Spleen (tissue), 11 donors: ENCODE measurements around the gene KSR2. TPM values are rescaled to one million over a fixed set of nuclear protein-coding genes. Genes with fewer than 3 reads are reported as not detected.

Source experiments
- DNase-seq: peaks from one replicate; pipeline ENCODE4 v3.0.0-alpha.2; 2020
- H3K27ac ChIP-seq, 8 donors: fragments of 200-600 bp; sonication (generic) in 7 of 8; 1 replicate in 4 of 8; 2 replicates in 4 of 8; pipeline versions ENCODE4 v1.5.0 to v1.8.0; 2016 to 2021; ENCODE audit warnings: inconsistent platforms in 4 of 8, mild to moderate bottlenecking in 4 of 8, moderate library complexity in 1 of 8
- H3K27me3 ChIP-seq, 7 donors: fragments of 200-600 bp; sonication (generic) in 6 of 7; replicated peaks in 1 of 7; 1 replicate in 4 of 7; 2 replicates in 3 of 7; pipeline versions ENCODE4 v1.5.0 to v1.8.0; 2016 to 2021; ENCODE audit warnings: inconsistent platforms in 3 of 7, mild to moderate bottlenecking in 1 of 7
- H3K36me3 ChIP-seq, 6 donors: fragments of 200-600 bp; sonication (generic) in 5 of 6; 1 replicate in 4 of 6; 2 replicates in 2 of 6; pipeline versions ENCODE4 v1.5.0 to v1.8.0; 2016 to 2021; ENCODE audit warnings: inconsistent platforms in 2 of 6
- H3K4me1 ChIP-seq, 6 donors: fragments of 200-600 bp; sonication (generic) in 5 of 6; 1 replicate in 3 of 6; 2 replicates in 3 of 6; pipeline versions ENCODE4 v1.5.0 to v1.8.0; 2016 to 2021; ENCODE audit warnings: inconsistent platforms in 3 of 6
- H3K4me3 ChIP-seq, 8 donors: fragments of 200-600 bp; sonication (generic) in 7 of 8; 1 replicate in 4 of 8; 2 replicates in 4 of 8; pipeline versions ENCODE4 v1.5.0 to v1.8.0; 2016 to 2021; ENCODE audit warnings: inconsistent platforms in 4 of 8, mild to moderate bottlenecking in 4 of 8, moderate library complexity in 2 of 8
- H3K9me3 ChIP-seq, 8 donors: fragments of 200-600 bp; sonication (generic) in 7 of 8; 1 replicate in 4 of 8; 2 replicates in 4 of 8; pipeline versions ENCODE4 v1.5.0 to v1.8.0; 2016 to 2021; ENCODE audit warnings: inconsistent platforms in 4 of 8
- POLR2A ChIP-seq, 3 donors: fragments of 450-650 bp; IDR thresholded peaks; one replicate each; pipeline ENCODE4 v1.5.1; 2017; ENCODE audit warnings: antibody characterized with exemption in 3 of 3, mild to moderate bottlenecking in 1 of 3
- POLR2AphosphoS5 ChIP-seq, 3 donors: sonication (generic); formaldehyde crosslinking; IDR thresholded peaks; one replicate each; pipeline ENCODE4 v1.5.1; 2017; ENCODE audit warnings: antibody characterized with exemption in 3 of 3
- WGBS, 5 donors: extraction: QIAGEN DNeasy Blood & Tissue Kit in 3 of 5; methylation state at CpG; one replicate each; pipeline versions ENCODE4 v1.1.5 to v1.1.7; 2013 to 2018; 5-methylcytosine and 5-hydroxymethylcytosine counted together
- intact Hi-C: fragments of 100-400 bp; cut with DNase I; formaldehyde crosslinking; loops from one replicate; pipeline ENCODE4 v1.15.0; 2023; ENCODE audit warnings: low total_unique reads
- polyA plus RNA-seq, 3 donors: library from polyadenylated mRNA; stranded (reverse); fragments of 200-250 nt; gene quantifications; one replicate each; pipeline ENCODE4 v1.2.1, GENCODE V29; 2013
- total RNA-seq, 7 donors: library from RNA; depleted of rRNA in 3 of 7; stranded (reverse); fragments of >200 nt in 3 of 7; fragmentation: NEBNext Ultra II Directional in 4 of 7; extraction: Animal tissue kit (Norgen Biotek cat#: 25700) in 4 of 7; gene quantifications; one replicate each; pipeline versions ENCODE4 v1.1.0 to v1.2.1, GENCODE V29; 2016 to 2021
- TF ChIP-seq, protein P1 (sequence below), 11 experiments: fragments of 200-600 bp in 7 of 11; fragments of 450-650 bp in 4 of 11; sonication (generic) in 4 of 11; IDR thresholded peaks in 8 of 11; conservative IDR thresholded peaks in 3 of 11; 1 replicate in 7 of 11; 2 replicates in 4 of 11; pipeline versions ENCODE4 v1.4.0 to v1.8.0; 2016 to 2021; ENCODE audit warnings: antibody characterized with exemption in 11 of 11, inconsistent platforms in 4 of 11, mild to moderate bottlenecking in 1 of 11
- donor health status: healthy with polysubstance abuse.
- donor health status: DM: no; HTN: no; CAD: no; lungs with moderate emphysema.
- donor health status: DM: no; HTN: no; CAD: no.
- donor health status: Bipolar disorder and iron deficiency.
- donor health status: healthy.
- donor health status: DM: no; HTN: no; CAD: no.
- donor health status: DM: yes; HTN: yes; CAD: no.

Gene KSR2
- total and polyA plus RNA-seq, 10 donors: under 0.01 to 0.09 (median 0.02) TPM; not detected in 4

DNA sequence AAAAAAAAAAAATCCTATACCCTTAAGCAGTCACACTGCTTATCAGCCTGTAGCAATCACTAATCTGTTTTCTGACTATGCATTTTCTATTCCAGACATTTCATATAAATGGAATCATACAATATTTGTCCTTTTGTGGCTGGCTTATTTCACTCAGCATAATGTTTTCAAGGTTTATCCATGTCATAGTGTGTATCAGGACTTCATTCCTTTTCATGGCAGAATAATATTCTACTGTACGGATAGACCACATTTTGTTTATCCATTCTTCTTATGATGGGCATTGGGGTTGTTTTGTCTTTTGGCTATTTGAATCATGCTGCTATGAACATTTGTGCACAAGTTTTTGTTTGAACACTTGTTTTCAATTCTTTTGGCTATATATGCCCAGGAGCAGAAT, 8.6 kb upstream of the KSR2 start:
- Histone ChIP-seq H3K9me3 (peaks cover 0 to 5% (median under 1%) of the 10 kb centered on the region in 8 donors), H3K4me3 (no peak overlapping the region), H3K27me3 (peaks cover 0 to 50% (median 0%) of the 10 kb centered on the region in 7 donors), H3K36me3 (no peaks in the 10 kb centered on the region), H3K4me1 (no peaks in the 10 kb centered on the region), H3K27ac (no peak overlapping the region)
- WGBS, 5 donors: 83 to 100% (median 94%) methylated on average over 1 of the region's 1 CpG
- intact Hi-C loops: no loop called here
- no peak for DNase-seq
- TF ChIP-seq POLR2A (IDR thresholded peaks at IDR 0.05) (no peak), POLR2AphosphoS5 (IDR thresholded peaks at IDR 0.05) (no peak)
- TF ChIP-seq, protein P1, sequence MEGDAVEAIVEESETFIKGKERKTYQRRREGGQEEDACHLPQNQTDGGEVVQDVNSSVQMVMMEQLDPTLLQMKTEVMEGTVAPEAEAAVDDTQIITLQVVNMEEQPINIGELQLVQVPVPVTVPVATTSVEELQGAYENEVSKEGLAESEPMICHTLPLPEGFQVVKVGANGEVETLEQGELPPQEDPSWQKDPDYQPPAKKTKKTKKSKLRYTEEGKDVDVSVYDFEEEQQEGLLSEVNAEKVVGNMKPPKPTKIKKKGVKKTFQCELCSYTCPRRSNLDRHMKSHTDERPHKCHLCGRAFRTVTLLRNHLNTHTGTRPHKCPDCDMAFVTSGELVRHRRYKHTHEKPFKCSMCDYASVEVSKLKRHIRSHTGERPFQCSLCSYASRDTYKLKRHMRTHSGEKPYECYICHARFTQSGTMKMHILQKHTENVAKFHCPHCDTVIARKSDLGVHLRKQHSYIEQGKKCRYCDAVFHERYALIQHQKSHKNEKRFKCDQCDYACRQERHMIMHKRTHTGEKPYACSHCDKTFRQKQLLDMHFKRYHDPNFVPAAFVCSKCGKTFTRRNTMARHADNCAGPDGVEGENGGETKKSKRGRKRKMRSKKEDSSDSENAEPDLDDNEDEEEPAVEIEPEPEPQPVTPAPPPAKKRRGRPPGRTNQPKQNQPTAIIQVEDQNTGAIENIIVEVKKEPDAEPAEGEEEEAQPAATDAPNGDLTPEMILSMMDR (IDR thresholded peaks at IDR 0.05 in 8 of 11, conservative IDR thresholded peaks at IDR 0.05 in 3 of 11): no peak

DNA sequence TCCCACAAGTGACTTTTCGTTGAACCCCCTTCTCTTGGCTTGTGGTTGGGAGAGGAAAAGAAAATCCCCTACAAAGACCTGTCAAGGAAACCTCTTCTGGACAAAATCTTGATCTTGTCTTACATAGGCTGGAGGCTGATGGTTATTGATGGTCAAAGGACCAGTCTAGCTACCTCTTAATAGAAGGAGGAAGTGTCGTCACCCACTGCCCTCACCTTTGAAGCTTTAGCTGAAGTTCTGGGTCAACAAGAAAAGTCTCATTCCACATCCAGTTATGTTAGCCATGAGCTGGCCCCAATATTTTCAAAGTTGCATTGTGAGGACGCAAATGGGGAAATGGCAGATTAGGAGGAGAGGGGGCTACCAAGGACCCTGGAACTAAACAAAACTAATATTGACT, 6.2 kb upstream of the KSR2 start:
- H3K4me3 ChIP-seq: no peak overlapping the region
- intact Hi-C loops: no loop called here
- H3K36me3 ChIP-seq: no peaks in the 10 kb centered on the region
- peaks cover 0 to 28% (median 20%) of the 10 kb centered on the region in 8 donors for H3K9me3 ChIP-seq
- H3K27ac ChIP-seq: no peak overlapping the region
- H3K4me1 ChIP-seq: no peaks in the 10 kb centered on the region
- DNase-seq: no peak
- WGBS, 5 donors: 84 to 93% (median 87%) methylated on average over 3 of the region's 3 CpGs
- peaks cover 0 to 47% (median under 1%) of the 10 kb centered on the region in 7 donors for H3K27me3 ChIP-seq
- no peak for TF ChIP-seq POLR2AphosphoS5 (IDR thresholded peaks at IDR 0.05)
- TF ChIP-seq POLR2A (IDR thresholded peaks at IDR 0.05): no peak
- TF ChIP-seq, protein P1 (IDR thresholded peaks at IDR 0.05 in 8 of 11, conservative IDR thresholded peaks at IDR 0.05 in 3 of 11): no peak

DNA sequence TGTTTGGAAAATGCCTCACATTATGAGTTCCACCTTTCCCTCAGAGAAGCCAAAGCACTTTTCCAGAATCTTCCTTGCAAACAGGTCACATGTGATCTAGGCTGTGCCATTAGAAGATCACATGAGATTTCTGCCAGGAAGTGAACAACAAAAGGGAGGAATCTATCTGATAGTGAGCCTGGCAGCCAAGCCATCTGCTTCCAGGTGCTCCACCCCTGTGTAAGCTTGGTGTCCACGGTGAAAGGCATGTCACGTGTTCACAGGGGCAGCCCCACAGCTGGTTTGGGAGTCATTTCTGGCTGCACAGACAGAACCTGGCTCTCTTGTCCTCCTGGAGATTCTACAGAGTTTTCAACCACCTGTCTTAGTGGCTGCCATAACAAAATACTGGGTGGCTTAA, 3.5 kb upstream of the KSR2 start:
- Histone ChIP-seq H3K4me3 (no peak overlapping the region), H3K9me3 (peaks cover 0 to 29% (median 20%) of the 10 kb centered on the region in 8 donors), H3K27me3 (peaks cover 0 to 60% (median 23%) of the 10 kb centered on the region in 7 donors), H3K27ac (no peak overlapping the region), H3K36me3 (no peaks in the 10 kb centered on the region), H3K4me1 (peaks cover 0 to 15% (median 9%) of the 10 kb centered on the region in 6 donors)
- intact Hi-C loops: no loop called here
- no peak for DNase-seq
- WGBS, 5 donors: 64 to 86% (median 72%) methylated on average over 1 to 2 of the region's 2 CpGs
- TF ChIP-seq POLR2AphosphoS5 (IDR thresholded peaks at IDR 0.05): no peak
- TF ChIP-seq POLR2A (IDR thresholded peaks at IDR 0.05): no peak
- TF ChIP-seq, protein P1 (IDR thresholded peaks at IDR 0.05 in 8 of 11, conservative IDR thresholded peaks at IDR 0.05 in 3 of 11): no peak

DNA sequence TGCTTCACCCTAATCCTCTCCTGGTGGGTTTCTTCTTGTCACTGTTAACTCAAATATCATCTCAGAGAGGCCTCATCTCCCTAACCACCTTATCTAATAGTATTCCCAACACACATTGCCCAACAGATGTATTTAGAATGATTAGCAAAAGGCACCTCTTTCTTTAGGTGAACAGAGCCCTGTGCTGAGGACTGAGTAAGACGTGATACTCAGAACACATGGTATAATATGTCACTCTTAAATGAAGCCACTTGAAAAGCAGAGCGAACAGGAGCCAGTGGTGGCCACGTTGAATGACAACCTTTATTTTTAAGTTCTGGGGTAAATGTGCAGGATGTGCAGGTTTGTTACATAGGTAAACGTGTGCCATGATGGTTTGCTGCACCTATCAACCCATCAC, 1.5 kb upstream of the KSR2 start:
- H3K27ac ChIP-seq: no peak overlapping the region
- intact Hi-C loops: no loop called here
- peaks cover 0 to 29% (median 20%) of the 10 kb centered on the region in 8 donors for H3K9me3 ChIP-seq
- peaks cover 0 to 70% (median 36%) of the 10 kb centered on the region in 7 donors for H3K27me3 ChIP-seq
- 85 to 92% (median 86%) methylated on average over 4 of the region's 4 CpGs for WGBS, 5 donors
- H3K4me1 ChIP-seq: peaks cover 0 to 15% (median 9%) of the 10 kb centered on the region in 6 donors
- TF ChIP-seq POLR2AphosphoS5 (IDR thresholded peaks at IDR 0.05) (no peak), POLR2A (IDR thresholded peaks at IDR 0.05) (no peak)
- TF ChIP-seq, protein P1 (IDR thresholded peaks at IDR 0.05 in 8 of 11, conservative IDR thresholded peaks at IDR 0.05 in 3 of 11): no peak
- H3K4me3 ChIP-seq: no peak overlapping the region
- DNase-seq: no peak
- no peaks in the 10 kb centered on the region for H3K36me3 ChIP-seq
